ENCODE data around the gene SERF2. TPM values are rescaled to one million over a fixed set of nuclear protein-coding genes. Genes with fewer than 3 reads are reported as not detected.

SERF2 gene
- total and polyA plus RNA-seq, 2 of the 13 experiments (the other 11 are each of a cell fraction or from before 2014, with no cell fraction given), result 811 to 1,257 TPM

GRCh38 chr15:43777267-43777914 is 14.7 kb upstream of the SERF2 start (continued):
- 0 out of 2 replicates have a peak, but pooled peaks have one; percentile 43 for TF ChIP-seq UBTF (CRISPR knock-in tag; IDR thresholded peaks at IDR 0.05)
- 0 out of 2 replicates have a peak, but pooled peaks have one; percentile 34 for TF ChIP-seq ZSCAN21 (CRISPR knock-in tag; IDR thresholded peaks at IDR 0.05; ENCODE audit: borderline replicate concordance)
- TF ChIP-seq SETDB1 (CRISPR knock-in tag; IDR thresholded peaks at IDR 0.05; ENCODE audit: borderline replicate concordance), result no peak
- TF ChIP-seq ZBTB1 (CRISPR knock-in tag; IDR thresholded peaks at IDR 0.05; ENCODE audit: borderline replicate concordance), result no peak
- TF ChIP-seq FOXO1 (CRISPR knock-in tag; IDR thresholded peaks at IDR 0.05), result peak; percentile 36; the same call in 1 of the 2 replicates
- TF ChIP-seq CHCHD3 (CRISPR knock-in tag; IDR thresholded peaks at IDR 0.05), result no peak
- TF ChIP-seq TGIF2 (CRISPR knock-in tag; IDR thresholded peaks at IDR 0.05), result 0 out of 2 replicates have a peak, but pooled peaks have one; percentile 39
- TF ChIP-seq HIVEP1 (CRISPR knock-in tag; IDR thresholded peaks at IDR 0.05), result peak; percentile 56; the same call in 1 of the 2 replicates
- no peak for TF ChIP-seq SMARCC2 (IDR thresholded peaks at IDR 0.05)
- no peak for TF ChIP-seq ZNF629 (CRISPR knock-in tag; conservative IDR thresholded peaks at IDR 0.05)
- no peak for TF ChIP-seq ZNF513 (CRISPR knock-in tag; conservative IDR thresholded peaks at IDR 0.05)
- peak; percentile 23; the same call in 1 of the 2 replicates for TF ChIP-seq ARNT2 (CRISPR knock-in tag; IDR thresholded peaks at IDR 0.05; ENCODE audit: low read depth)
- TF ChIP-seq RBFOX2 (IDR thresholded peaks at IDR 0.05; ENCODE audit: low read depth, low read length), result peak; percentile 51
- TF ChIP-seq ZNF563 (CRISPR knock-in tag; IDR thresholded peaks at IDR 0.05), result peak; percentile 52; the same call in 1 of the 2 replicates
- 0 out of 2 replicates have a peak, but pooled peaks have one; percentile 45 for TF ChIP-seq ZGPAT (CRISPR knock-in tag; IDR thresholded peaks at IDR 0.05)
- no peak for TF ChIP-seq SIN3B (IDR thresholded peaks at IDR 0.05; ENCODE audit: low read length)

Data from HepG2 (cell line).